Epithelial cell of esophagus (primary cell): ENCODE data around the gene NKX2-3.

Experiments used
- DNase-seq: peaks from one replicate; pipeline ENCODE4 v3.0.0; 2010; ENCODE audit warnings: low read depth
- H3K4me3 ChIP-seq: 2 replicates; pipeline ENCODE4 v1.5.1; 2011; ENCODE audit warnings: mild to moderate bottlenecking, low read length, control low read depth
- CTCF ChIP-seq: IDR thresholded peaks from 2 replicates; pipeline ENCODE4 v1.5.1; 2011; ENCODE audit warnings: low read depth, mild to moderate bottlenecking, low read length, control low read depth, inconsistent platforms; ENCODE audit not compliant: insufficient read depth; ENCODE audit errors: missing control alignments

Gene NKX2-3

DNA sequence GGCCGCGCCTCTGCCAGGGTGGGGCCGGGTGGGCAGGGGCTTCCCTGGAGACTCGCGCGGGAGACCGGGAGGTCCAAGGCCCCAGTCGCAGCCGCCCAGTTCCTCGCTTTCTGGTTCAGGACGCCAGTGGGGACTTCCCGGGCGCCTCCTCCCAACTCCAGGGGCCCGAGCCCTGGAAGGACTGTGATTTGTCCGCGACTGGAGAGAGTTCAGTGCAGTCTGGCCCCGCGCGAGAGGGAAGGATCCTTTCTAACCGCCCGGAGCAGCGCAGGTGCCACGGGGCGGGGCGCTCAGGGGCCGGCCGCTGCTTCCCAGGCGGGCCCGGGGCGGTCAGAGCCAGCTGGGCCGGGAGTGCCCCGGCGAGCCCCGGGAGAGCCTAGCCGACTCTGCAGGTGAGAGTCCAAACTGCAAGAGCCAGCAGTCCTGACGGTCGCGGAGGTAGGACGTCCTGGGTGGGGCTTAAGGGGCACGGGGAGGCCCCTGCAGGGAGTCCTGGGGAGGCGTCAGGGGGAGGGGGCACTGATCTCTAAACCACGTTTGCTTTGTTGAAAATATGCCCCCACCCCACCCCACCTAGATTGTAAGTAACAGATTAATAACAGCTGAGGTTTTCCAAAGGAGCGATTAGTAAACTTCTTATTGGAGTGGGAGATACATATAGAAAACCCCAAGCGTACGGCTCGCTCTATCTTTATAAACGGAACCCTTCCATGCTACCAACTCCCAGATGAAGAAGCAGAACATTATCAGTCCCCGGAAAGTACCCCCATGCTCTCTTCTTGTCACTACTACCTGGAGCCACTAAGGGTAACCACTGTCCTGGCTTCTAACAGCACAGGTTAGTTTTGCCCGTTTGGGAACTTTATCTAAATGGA lies 8.2 kb downstream of the NKX2-3 start:
- no peak overlapping the region for H3K4me3 ChIP-seq
- peak; percentile 32 for DNase-seq
- TF ChIP-seq CTCF, result peak; percentile 7

GRCh38 chr10:99544322-99544721 lies 11.6 kb downstream of the NKX2-3 start:
- TF ChIP-seq CTCF, result no peak
- H3K4me3 ChIP-seq, result no peak overlapping the region
- DNase-seq, result no peak

GRCh38 chr10:99548041-99548530 lies 15.3 kb downstream of the NKX2-3 start:
- no peak overlapping the region for H3K4me3 ChIP-seq
- DNase-seq, result peak; percentile 43
- TF ChIP-seq CTCF, result peak; percentile 41

DNA sequence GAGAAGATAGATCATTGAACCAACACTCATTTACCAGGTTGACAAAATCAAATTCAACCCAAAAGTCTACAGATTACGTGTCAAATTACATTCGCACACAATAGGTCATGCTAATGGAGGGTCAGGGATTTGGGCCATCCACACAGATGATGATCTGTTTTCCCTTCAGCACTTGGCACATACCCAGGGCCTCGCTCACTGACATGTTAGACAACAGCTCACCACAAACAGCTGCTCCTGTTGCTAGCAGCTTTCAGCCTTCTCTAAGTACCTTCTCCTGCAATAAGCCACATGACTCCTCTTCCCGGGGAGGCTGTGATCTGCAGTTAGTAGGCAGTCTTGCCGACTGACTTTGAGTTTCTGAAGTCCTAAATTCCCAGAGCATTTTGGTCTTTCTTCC lies 18.4 kb downstream of the NKX2-3 start:
- peak; percentile 78 for DNase-seq
- H3K4me3 ChIP-seq, result no peak overlapping the region
- no peak for TF ChIP-seq CTCF

DNA sequence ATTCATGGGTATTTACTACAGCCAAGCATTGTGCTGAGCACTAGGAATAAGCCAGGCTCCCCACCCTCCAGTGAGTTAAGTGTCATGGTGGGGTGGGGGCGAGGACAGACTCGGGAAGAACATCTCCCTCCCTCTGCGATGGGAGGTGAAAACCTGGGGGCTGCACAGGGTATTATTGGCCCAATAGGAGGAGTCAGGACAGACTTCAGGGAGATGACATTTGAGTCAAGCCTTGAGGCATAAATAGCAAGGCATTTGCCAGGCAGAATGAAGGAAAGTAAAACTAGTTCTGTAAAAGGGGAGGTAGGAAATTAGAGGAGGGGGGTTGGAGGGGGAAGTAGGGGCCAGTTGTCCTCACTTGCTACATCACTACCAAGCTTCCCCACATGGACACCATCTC lies 18.9 kb downstream of the NKX2-3 start:
- no peak overlapping the region for H3K4me3 ChIP-seq
- no peak for TF ChIP-seq CTCF
- no peak for DNase-seq

GRCh38 chr10:99555371-99555770 lies 22.6 kb downstream of the NKX2-3 start:
- DNase-seq, result no peak
- H3K4me3 ChIP-seq, result no peak overlapping the region
- no peak for TF ChIP-seq CTCF
